GM13976 (cell line): ENCODE measurements around the gene HYAL3.
A peak's percentile ranks its signal among the peaks of the same experiment; 100 is the strongest.

Experiments used
- DNase-seq: peaks from one replicate; pipeline ENCODE4 v3.0.0; 2012; ENCODE audit warnings: low spot score
- CTCF ChIP-seq: IDR thresholded peaks from 2 replicates; pipeline ENCODE4 v1.5.1; 2012; ENCODE audit warnings: borderline replicate concordance, mild to moderate bottlenecking; ENCODE audit not compliant: insufficient read depth; ENCODE audit errors: extremely low read depth, missing control alignments, control extremely low read depth
- in situ Hi-C: fragments of 300-500 bp; cut with MboI; formaldehyde crosslinking; loops from one replicate; pipeline ENCODE4 v1.12.0; 2022; ENCODE audit warnings: low sequenced_read_pairs, mixed read lengths, inconsistent platforms; ENCODE audit not compliant: unreplicated experiment

HYAL3 gene

GRCh38 chr3:50295553-50296431, 3.4 kb downstream of the HYAL3 start:
- DNase-seq, result no peak
- in situ Hi-C loops, result no loop called here
- no peak for TF ChIP-seq CTCF

- in situ Hi-C loops, result no loop called here
Observed at GRCh38 chr3:50294492-50295403, 4.5 kb downstream of the HYAL3 start.

GRCh38 chr3:50294089-50294488, 5.1 kb downstream of the HYAL3 start:
- no peak for DNase-seq
- in situ Hi-C loops, result no loop called here
- no peak for TF ChIP-seq CTCF

More at GRCh38 chr3:50294492-50295403, 4.5 kb downstream of the HYAL3 start:
- TF ChIP-seq CTCF, result no peak
- no peak for DNase-seq

- DNase-seq, result no peak
- no peak for TF ChIP-seq CTCF
- in situ Hi-C loops, result no loop called here
Observed at GRCh38 chr3:50293079-50293801, 6.0 kb downstream of the HYAL3 start.

GRCh38 chr3:50292159-50293078, 6.8 kb downstream of the HYAL3 start, which contains the start of gene IFRD2:
IFRD2 (minus strand) TSS chr3:50292429; CDS start chr3:50292274, 155 bp downstream.
- no peak for TF ChIP-seq CTCF
- in situ Hi-C loops, result no loop called here
- DNase-seq, result peak; percentile 97
